Lung microvascular endothelial cell (primary cell): ENCODE results near the gene SIK1. TPM values are rescaled to one million over a fixed set of nuclear protein-coding genes. Genes with fewer than 3 reads are reported as not detected.
"Not testable (repeated sequence)": the region's sequence is repeated elsewhere in the genome, so short reads cannot be mapped to it uniquely, and the experiment has no call there.

Source experiments
- DNase-seq, 2 donors: peaks; one replicate each; pipeline versions ENCODE4 v3.0.0 to v3.0.0-alpha.2; 2010; ENCODE audit warnings: low read depth in 2 of 2
- total RNA-seq: library from RNA; depleted of rRNA; stranded (reverse); fragments of >200 nt; gene quantifications from 2 replicates; pipeline ENCODE4 v1.2.1, GENCODE V29; 2014

SIK1 gene
- total RNA-seq, 1 donor from 2014 or later: 4.0 TPM

- not testable (repeated sequence) for DNase-seq
These were observed 28.9 kb downstream of the SIK1 start for GRCh38 chr21:43398000-43398399.

- DNase-seq: not testable (repeated sequence)
These were observed 29.5 kb downstream of the SIK1 start for GRCh38 chr21:43397439-43397808.

GRCh38 chr21:43396788-43397438 lies 30.0 kb downstream of the SIK1 start:
- not testable (repeated sequence) for DNase-seq

GRCh38 chr21:43383351-43383750 lies 43.6 kb downstream of the SIK1 start:
- DNase-seq: not testable (repeated sequence)

- not testable (repeated sequence) for DNase-seq
These were observed 44.0 kb downstream of the SIK1 start for GRCh38 chr21:43382902-43383301.

GRCh38 chr21:43380852-43381533 lies 45.9 kb downstream of the SIK1 start:
- not testable (repeated sequence) for DNase-seq

GRCh38 chr21:43380337-43380736 lies 46.6 kb downstream of the SIK1 start:
- DNase-seq: not testable (repeated sequence)

GRCh38 chr21:43379626-43380122 lies 47.3 kb downstream of the SIK1 start:
- not testable (repeated sequence) for DNase-seq

- no peak for DNase-seq
These were observed 50.5 kb downstream of the SIK1 start for GRCh38 chr21:43376478-43376882.

- no peak for DNase-seq
These were observed 51.0 kb downstream of the SIK1 start for GRCh38 chr21:43375837-43376477.

GRCh38 chr21:43375006-43375836 lies 51.7 kb downstream of the SIK1 start:
- no peak for DNase-seq

- no peak for DNase-seq
These were observed 52.6 kb downstream of the SIK1 start for GRCh38 chr21:43374228-43374885.

GRCh38 chr21:43373362-43374227 lies 53.3 kb downstream of the SIK1 start:
- no peak for DNase-seq

GRCh38 chr21:43372663-43373361 lies 54.1 kb downstream of the SIK1 start:
- DNase-seq: no peak

- DNase-seq: no peak
These were observed 55.1 kb downstream of the SIK1 start for GRCh38 chr21:43371786-43372185.

- DNase-seq: no peak
These were observed 55.9 kb downstream of the SIK1 start for GRCh38 chr21:43370888-43371570.

- DNase-seq: no peak
These were observed 56.8 kb downstream of the SIK1 start for GRCh38 chr21:43370091-43370658.

- no peak for DNase-seq
These were observed 57.3 kb downstream of the SIK1 start for GRCh38 chr21:43369596-43370090.
